HCT116 (cell line): ENCODE results near the gene FAM184A.

Experiments
- CEBPB ChIP-seq: IDR thresholded peaks from 2 replicates; pipeline ENCODE4 v1.6.1; 2012; ENCODE audit warnings: low read depth
- EZH2 ChIP-seq: fragments of 200-600 bp; sonication (generic); IDR thresholded peaks from 2 replicates; pipeline ENCODE4 v1.6.1; 2017; ENCODE audit warnings: antibody characterized with exemption, mixed run types
- FOSL1 ChIP-seq: IDR thresholded peaks from 2 replicates; pipeline ENCODE4 v1.6.1; 2012; ENCODE audit warnings: low read depth
- MAX ChIP-seq: IDR thresholded peaks from 2 replicates; pipeline ENCODE4 v1.6.1; 2012
- POLR2A ChIP-seq: IDR thresholded peaks from 2 replicates; pipeline ENCODE4 v1.7.0; 2011; ENCODE audit warnings: borderline replicate concordance; ENCODE audit not compliant: insufficient read depth, insufficient read length; ENCODE audit errors: extremely low read depth
- POLR2AphosphoS5 ChIP-seq: IDR thresholded peaks from 2 replicates; pipeline ENCODE4 v1.6.1; 2011; ENCODE audit warnings: mild to moderate bottlenecking, low read depth, low read length, moderate library complexity
- RAD21 ChIP-seq: IDR thresholded peaks from 2 replicates; pipeline ENCODE4 v1.6.1; 2012; ENCODE audit warnings: low read depth, mild to moderate bottlenecking
- SP1 ChIP-seq: IDR thresholded peaks from 2 replicates; pipeline ENCODE4 v1.6.1; 2012; ENCODE audit warnings: low read depth
- TCF7L2 ChIP-seq: IDR thresholded peaks from 2 replicates; pipeline ENCODE4 v1.7.0; 2011; ENCODE audit warnings: borderline replicate concordance, inconsistent platforms; ENCODE audit not compliant: insufficient read depth, insufficient read length; ENCODE audit errors: extremely low read depth
- YY1 ChIP-seq: IDR thresholded peaks from 2 replicates; pipeline ENCODE4 v1.6.1; 2011; ENCODE audit warnings: low read length, low read depth, moderate library complexity, mild to moderate bottlenecking; ENCODE audit not compliant: insufficient replicate concordance; ENCODE audit errors: extremely low read depth
- ZNF274 ChIP-seq: fragments of 200-500 bp; sonication (Bioruptor generic); IDR thresholded peaks from 2 replicates; pipeline ENCODE4 v1.6.1; 2014; ENCODE audit warnings: mild to moderate bottlenecking, low read depth, low read length, inconsistent platforms
- TF ChIP-seq, protein P1 (sequence below): IDR thresholded peaks from 2 replicates; pipeline ENCODE4 v1.6.1; 2011; ENCODE audit warnings: mild to moderate bottlenecking, low read length, moderate library complexity; ENCODE audit not compliant: insufficient replicate concordance; ENCODE audit errors: extremely low read depth
- TF ChIP-seq, protein P2 (sequence below), 3 experiments: fragments of 200-600 bp in 1 of 3; sonication (generic) in 1 of 3; IDR thresholded peaks in 2 of 3; conservative IDR thresholded peaks in 1 of 3; 2 replicates each; pipeline ENCODE4 v1.5.1; 2012 to 2017; ENCODE audit warnings: low read depth in 2 of 3, low read length in 2 of 3, antibody characterized with exemption in 1 of 3, borderline replicate concordance in 1 of 3, control low read depth in 1 of 3, mild to moderate bottlenecking in 1 of 3, mixed read lengths in 1 of 3, mixed run types in 1 of 3, moderate library complexity in 1 of 3; ENCODE audit not compliant: insufficient read depth in 1 of 3

GRCh38 chr6:119034827-119035458, 43.5 kb downstream of the FAM184A start:
- no peak for TF ChIP-seq RAD21
- TF ChIP-seq, protein P1, sequence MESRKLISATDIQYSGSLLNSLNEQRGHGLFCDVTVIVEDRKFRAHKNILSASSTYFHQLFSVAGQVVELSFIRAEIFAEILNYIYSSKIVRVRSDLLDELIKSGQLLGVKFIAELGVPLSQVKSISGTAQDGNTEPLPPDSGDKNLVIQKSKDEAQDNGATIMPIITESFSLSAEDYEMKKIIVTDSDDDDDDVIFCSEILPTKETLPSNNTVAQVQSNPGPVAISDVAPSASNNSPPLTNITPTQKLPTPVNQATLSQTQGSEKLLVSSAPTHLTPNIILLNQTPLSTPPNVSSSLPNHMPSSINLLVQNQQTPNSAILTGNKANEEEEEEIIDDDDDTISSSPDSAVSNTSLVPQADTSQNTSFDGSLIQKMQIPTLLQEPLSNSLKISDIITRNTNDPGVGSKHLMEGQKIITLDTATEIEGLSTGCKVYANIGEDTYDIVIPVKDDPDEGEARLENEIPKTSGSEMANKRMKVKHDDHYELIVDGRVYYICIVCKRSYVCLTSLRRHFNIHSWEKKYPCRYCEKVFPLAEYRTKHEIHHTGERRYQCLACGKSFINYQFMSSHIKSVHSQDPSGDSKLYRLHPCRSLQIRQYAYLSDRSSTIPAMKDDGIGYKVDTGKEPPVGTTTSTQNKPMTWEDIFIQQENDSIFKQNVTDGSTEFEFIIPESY: no peak
- TF ChIP-seq EZH2: no peak
- TF ChIP-seq CEBPB: no peak
- no peak for TF ChIP-seq POLR2A
- TF ChIP-seq, protein P2, sequence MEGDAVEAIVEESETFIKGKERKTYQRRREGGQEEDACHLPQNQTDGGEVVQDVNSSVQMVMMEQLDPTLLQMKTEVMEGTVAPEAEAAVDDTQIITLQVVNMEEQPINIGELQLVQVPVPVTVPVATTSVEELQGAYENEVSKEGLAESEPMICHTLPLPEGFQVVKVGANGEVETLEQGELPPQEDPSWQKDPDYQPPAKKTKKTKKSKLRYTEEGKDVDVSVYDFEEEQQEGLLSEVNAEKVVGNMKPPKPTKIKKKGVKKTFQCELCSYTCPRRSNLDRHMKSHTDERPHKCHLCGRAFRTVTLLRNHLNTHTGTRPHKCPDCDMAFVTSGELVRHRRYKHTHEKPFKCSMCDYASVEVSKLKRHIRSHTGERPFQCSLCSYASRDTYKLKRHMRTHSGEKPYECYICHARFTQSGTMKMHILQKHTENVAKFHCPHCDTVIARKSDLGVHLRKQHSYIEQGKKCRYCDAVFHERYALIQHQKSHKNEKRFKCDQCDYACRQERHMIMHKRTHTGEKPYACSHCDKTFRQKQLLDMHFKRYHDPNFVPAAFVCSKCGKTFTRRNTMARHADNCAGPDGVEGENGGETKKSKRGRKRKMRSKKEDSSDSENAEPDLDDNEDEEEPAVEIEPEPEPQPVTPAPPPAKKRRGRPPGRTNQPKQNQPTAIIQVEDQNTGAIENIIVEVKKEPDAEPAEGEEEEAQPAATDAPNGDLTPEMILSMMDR (IDR thresholded peaks at IDR 0.05 in 2 of 3, conservative IDR thresholded peaks at IDR 0.05 in 1 of 3; ENCODE audit: borderline replicate concordance in 1 of 3, insufficient read depth in 1 of 3, low read depth in 2 of 3, low read length in 2 of 3): no peak
- TF ChIP-seq POLR2AphosphoS5: no peak
- no peak for TF ChIP-seq SP1
- no peak for TF ChIP-seq ZNF274
- TF ChIP-seq FOSL1: no peak
- no peak for TF ChIP-seq YY1
- no peak for TF ChIP-seq MAX
- TF ChIP-seq TCF7L2: no peak
